LoVo (cell line): ENCODE results near the gene TAC3.
"Not testable (repeated sequence)": the region's sequence is repeated elsewhere in the genome, so short reads cannot be mapped to it uniquely, and the experiment has no call there.

Experiments used
- DNase-seq: peaks from one replicate; pipeline ENCODE4 v3.0.0-alpha.2; 2016; ENCODE audit warnings: low spot score

Gene TAC3

DNA sequence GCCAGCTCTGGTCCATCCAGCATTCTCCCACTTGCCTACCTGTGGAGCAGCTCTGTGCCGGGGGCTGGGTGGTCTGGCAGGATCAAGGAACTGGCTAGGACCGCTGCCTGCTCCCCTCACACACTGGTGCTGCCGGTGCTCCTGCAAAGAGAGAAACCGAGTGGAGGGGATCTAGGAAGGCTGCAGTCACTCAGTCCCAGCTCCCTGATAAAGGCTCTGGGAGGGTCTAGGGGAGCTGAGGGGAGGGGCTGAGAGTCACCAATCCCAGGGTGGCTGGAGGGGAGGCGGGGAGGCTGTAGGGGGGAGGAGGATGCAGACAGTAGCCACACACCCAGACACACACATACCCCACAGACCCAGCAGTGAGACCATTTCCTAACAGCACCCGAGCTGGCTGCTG lies at the start of gene TAC3:
TSS of gene TAC3 (minus strand) at position 182 of the 400 bp plus-strand sequence. CDS start 732 bp downstream, outside the sequence.
- no peak for DNase-seq

DNA sequence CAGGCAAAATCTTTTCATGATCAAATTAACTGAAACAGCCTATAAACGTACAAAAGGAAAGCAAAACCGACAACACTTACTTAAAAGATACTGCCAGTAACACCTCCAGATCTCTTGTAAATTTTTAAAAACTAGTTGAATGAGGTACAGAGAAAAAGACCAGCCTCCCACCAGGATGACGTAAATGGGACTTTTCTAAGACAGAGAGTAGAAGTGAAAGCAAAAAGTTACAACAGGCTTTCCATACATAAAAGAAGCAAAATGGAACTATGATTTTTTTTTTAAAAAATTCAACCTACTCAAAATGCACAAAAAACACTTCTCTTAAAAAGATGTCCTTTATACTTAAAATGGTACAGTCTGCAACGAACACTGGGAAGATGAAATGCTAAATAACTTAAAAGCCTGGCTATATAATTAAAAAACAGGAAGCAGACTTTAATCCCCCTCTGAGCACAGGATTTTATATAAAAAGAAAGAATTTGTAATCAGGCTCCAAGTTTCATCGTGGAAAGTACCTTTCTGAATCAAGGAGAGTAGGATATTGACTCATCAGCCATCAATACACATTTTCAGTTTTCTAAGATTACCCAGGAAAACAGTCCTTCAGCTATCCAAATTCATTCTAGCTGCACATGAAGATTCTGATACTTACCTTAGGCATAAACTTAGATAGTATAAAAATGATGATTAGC lies 47.8 kb upstream of the TAC3 start:
- DNase-seq = no peak

DNA sequence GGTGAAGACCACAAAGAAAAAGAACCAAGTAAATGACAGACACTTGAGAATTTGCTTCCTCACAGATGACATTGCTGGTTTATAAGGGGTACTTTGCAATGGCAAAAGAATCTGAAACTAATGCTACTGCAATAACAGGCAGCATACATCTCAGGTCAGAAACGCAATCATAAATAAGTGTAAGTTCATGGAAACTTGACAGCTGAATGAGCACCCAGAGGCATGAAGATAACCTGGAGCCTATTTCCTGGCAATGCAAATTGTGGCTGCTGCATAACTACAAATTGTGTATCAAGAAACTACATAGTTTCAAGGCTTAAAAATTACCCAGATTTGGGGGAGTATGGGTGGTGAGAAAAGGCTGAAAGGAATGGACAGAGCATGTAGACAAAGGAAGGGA lies 42.1 kb upstream of the TAC3 start:
- no peak for DNase-seq

DNA sequence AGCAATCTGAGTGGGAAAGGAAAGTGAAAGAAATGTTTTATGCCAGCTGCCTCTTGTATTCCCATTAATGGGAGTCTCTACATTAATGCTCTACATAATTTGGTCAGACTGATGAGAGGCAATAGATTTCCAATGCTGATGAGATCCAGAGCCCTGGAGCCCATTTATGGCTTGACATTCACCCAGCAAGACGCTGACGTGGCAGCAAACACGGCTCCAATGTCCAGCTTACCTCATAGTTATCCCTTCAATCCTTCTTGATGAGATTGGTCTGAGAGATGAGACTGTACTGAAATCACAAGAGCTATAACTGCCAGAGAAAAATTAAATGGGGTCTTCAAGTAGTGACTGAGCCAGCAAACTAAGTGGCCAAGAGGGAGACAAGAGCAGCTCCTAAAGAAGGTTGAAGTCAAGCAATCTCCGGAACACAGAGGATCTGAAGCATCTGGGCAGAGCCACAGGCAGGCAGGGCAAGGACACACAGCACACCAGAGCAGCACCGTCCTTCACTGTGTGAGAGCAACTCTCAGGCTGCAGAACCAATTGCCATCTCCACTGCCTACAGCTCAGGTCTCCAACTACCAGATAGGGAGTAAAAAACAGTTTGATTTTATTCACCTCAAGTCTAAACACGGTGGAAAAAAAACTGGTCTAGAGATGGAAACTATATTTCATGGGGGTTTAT lies 40.9 kb upstream of the TAC3 start:
- DNase-seq = no peak

DNA sequence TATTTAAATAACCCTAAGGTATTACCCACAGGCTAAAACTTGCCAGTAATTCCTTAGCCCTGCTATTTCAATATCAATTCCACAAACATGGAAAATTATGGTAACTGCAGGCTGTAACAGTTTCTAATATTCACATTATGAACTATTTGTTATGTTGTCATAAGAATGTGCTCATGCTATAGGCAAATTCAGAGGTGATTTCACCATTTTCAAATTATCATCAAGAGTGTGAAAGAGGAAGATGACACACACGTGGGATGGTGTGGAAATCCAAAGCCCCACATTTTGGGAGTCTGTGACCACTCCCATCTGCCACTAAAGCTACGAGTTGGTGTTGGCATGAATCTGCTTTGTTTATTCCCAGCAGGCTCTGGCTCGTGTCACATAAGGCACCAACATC lies 39.5 kb upstream of the TAC3 start:
- DNase-seq = no peak

DNA sequence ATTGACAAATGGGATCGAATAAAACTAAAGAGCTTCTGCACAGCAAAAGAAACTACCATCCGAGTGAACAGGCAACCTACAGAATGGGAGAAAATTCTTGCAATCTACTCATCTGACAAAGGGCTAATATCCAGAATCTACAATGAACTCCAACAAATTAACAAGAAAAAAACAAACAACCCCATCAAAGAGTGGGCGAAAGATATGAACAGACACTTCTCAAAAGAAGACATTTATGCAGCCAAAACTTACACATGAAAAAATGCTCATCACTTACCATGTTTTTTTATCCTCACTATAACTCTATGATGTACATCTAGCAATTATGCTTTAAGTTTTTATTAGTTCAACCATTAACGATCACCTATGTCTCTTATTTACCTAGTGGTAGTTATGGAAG lies 37.6 kb upstream of the TAC3 start:
- not testable (repeated sequence) for DNase-seq

DNA sequence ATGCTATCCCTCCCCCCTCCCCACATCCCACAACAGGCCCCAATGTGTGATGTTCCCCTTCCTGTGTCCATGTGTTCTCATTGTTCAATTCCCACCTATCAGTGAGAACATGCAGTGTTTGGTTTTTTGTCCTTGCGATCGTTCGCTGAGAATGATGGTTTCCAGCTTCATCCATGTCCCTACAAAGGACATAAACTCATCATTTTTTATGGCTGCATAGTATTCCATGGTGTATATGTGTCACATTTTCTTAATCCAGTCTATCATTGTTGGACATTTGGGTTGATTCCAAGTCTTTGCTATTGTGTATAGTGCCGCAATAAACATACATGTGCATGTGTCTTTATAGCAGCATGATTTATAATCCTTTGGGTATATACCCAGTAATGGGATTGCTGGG lies 36.8 kb upstream of the TAC3 start:
- not testable (repeated sequence) for DNase-seq

DNA sequence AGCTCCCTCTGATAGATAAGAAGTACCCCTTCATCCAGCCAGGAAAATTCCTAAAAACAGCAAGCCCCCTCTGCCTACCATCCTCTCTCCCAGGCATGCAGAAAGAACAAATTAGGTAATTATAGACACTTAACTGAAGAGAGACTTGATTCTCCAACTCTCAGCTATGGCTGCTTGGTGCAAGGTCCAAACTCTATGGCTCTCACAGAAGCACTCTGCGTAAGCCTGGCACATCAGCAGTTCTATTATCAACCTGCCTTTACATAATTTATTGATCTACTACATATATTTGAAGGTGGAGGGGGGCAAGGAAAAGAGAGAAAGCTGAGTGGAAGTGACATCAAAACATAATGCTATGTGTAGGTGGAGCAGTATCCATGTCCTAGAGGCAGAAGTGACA lies 34.7 kb upstream of the TAC3 start:
- DNase-seq = no peak

DNA sequence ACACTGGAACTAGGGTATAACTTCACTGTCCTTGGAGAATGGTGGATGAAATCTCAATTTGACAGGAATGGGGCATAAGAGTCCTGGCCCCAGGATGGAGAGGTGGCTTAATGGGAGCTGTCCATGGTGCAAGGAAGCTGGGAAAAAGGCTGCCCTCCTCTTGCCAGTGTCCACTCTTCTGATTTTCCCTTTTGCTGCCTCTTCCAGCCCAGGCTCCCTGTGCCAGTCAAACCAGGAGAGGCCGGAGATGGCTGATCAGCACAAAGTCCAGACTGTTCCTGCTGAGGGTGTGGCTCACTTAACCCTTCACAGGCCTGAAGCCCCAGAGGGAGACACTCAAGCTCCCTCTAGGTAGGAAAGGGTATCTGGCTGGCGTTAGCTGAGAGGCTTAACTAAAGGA lies 33.6 kb upstream of the TAC3 start, which contains the start of gene MYO1A:
TSS of gene MYO1A (minus strand) at position 240 of the 400 bp plus-strand sequence. CDS start 1,806 bp downstream, outside the sequence.
- DNase-seq = peak; percentile 77

DNA sequence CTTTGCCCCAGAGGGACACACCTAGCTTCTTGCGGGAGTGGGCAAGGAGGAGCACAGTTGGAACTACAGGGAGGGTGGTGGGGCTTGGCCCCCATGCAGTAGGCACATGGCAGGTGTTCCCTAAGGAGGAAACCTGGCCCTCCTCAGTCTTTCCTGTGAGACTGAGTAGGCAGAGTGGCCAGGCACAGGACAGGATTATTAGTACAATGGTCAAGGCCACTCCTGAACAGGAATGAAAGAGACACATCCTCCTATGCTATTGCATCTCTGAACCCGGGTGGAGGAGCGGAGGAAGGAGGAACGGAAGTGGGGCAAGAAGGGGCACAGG lies 32.8 kb upstream of the TAC3 start:
- DNase-seq = peak; percentile 67

DNA sequence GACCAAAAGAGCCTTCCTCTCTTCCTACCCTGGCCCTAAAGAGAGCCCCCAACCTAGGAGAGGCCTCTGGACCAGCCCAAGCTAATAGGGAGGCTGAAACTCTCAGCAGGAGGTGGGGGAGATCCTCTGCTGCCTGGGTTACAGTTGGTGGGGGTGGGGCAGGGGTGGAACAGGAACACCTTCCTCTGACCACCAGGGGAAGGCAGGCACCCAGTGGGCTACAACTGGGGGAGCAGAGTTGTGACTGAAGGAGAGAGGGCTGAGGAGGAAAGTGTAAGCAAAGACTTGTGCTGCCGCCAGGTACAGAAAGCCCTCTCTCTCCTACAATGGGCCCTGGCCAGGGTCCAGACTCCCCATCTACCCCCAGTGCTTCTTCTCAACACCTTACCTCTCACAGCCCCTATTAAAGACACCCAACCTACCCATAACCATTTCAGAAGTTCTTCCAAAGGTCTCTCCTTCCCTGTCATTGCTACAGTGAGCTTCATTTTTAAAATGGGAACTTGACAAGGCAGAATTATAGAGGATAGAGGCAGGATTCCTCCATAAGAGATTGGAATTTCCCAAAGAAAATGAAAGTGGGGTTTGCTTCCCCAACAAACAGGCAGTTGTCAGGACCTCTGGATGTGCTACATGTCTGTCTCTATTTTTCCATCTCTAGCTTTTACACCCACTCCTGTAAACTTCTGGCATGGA lies 32.2 kb upstream of the TAC3 start:
- DNase-seq = no peak

DNA sequence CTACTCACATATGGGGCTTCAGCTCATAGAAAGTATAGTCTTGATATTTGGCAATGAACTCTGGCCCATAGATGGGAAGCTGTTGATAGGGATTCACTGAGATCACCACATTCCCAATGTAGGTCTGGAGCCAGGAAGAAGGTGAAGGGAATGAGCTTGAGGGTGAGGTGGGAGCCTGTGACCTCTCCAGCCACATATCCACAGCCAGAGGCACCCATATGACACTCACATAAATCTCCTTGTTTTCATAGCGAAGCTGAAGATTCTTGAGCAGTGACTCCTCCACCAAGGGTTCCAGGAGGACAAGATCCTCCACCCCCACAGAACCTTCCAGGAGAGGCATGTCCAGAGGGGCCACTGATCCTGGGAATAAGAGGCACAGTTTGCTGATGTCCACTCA lies 31.7 kb upstream of the TAC3 start:
- DNase-seq = no peak

DNA sequence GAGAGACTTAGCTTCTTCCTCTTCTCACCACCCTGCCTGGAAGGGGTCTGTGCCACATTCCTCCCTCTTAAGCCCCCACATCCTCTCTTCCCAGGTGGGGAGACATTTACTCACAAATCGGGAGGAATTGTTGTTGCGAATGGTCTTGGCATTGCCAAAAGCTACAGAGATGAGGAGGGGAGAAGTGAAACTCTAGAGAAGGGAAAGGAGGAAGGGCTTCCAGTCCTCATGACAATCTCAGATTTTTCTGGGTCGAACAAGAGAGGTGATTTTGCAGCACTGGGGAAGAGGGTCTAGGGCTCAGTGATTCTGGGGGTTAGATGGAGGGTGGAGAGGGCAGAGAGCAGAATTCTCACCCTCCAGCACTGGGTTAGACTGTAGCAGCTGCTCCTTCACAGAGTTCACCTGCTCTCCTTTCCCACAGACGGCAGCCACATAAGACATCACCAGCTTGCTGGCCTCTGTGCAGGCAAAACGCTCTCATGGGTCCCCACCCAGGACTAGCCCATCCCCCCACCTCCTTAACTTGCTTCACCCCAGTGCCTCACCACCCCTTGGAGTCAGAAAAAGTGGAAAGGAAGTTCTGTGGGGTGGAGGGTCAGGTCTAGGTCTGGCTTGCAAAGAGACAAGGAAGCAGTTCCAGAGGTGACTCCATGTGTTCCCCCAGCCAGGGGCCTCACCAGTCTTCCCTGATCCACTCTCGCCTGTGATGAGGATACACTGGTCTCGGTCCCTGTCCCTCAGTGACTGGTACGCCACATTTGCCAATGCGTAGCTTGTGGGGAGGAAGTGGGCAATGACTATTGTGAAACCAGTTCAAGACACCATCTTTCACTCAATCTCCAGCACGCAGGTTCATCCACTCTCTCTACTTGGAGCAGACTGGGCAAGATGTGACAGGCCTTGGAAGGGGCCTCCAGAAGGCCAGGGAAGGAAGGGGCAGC lies 30.9 kb upstream of the TAC3 start:
- DNase-seq = no peak

DNA sequence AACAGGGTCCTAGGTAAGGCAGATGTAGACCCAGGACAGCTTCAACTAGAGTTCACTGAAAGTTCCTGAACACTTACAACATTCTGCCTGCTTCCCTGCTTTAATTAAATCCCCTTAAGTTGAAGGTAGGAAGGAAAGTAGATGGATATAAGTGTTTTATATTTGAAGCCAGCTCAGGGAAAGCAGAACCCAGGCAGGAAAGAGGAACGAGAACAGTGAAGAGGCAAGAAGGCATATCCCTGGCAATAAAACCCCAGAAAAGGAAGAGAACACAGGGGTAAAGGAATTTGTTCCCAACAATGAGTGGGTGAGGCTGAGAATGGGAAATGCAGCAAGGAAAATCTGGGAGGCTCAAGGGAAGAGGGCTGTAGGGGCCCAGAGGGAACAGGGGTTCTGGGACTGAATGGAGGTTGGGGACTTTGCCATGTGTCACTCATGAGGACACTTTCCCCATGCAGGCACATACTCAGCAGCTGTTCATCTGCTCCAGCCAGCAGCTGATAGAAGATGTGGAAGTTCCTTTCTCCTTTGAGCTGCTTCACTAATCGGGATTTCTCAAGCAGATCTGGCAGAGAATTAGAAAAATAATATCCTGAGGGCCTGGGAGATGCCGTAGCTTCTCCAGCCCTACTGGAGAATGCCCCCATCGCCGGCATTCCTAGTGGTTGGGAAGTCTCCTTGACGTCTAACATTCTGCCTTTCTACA lies 29.9 kb upstream of the TAC3 start:
- DNase-seq = no peak

DNA sequence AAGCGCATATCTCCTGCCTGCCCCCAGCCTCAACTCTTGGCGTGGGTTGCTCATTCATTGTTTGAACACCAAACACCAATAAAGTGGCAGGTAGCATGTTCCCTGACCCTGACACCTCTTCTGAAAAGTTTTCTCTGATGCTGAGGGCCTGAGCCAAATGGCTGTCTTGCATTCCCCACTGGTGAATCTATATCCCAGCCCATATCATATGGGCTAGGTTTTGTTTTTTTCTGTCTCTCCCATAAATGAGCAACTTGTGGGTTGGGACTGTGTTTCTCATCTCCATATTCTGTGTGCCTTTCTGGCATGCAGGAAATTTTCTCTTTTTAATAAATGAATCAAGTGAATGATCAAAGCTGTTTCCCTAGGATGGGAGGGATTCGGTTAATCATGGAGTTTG lies 28.6 kb upstream of the TAC3 start:
- DNase-seq = no peak

DNA sequence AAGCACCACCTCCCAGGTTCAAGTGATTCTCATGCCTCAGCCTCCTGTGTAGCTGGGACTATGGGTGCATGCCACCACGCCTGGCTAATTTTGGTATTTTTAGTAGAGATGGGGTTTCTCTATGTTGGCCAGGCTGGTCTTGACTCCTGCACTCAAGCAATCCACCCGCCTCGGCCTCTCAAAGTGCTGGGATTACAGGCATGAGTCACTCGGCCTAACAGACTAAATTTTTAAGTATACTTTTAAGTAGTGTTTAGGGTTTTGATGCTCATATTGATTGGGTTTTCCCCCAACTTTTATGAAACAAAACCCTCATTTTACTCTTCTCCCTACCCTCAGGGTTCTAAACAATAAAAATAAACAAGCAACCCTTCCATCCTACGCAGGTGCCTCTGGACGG lies 28.1 kb upstream of the TAC3 start:
- no peak for DNase-seq

DNA sequence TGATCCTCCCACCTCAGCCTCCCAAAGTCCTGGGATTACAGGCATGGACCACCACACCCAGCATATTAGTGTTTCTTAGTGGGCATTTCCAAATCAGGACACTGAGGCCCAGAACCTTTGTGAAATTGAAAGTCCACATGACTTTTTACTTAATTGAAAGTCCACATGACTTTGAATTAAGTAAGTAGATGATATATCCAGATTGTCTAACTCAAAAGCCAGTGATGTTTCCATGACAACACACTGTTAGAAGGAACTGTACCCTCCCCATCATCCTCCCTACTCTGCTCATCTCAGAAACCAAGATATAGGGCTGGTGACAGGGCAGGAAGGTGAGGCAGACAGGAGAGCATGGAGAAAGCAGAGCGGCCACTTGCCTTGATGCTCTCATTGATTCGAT lies 26.4 kb upstream of the TAC3 start:
- DNase-seq = no peak

DNA sequence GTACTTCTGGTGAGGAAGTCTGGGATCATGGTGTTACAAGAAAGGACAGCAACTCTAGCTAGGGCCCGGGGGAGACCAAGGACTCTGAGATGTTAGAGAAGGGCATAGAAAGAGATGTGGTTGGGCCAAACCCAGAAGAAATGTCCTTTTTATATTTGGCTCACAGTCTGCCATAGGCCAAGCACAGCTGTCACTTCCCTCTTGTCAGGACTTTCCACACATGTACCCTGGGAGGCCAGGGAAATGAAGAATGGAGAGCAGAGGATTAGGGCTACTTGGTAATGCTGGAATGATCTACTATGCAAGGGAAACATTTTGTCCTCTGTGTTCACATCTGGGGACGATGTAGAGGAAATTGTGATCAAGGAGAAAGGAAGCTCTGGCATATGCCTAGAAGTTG lies 24.4 kb upstream of the TAC3 start:
- no peak for DNase-seq

DNA sequence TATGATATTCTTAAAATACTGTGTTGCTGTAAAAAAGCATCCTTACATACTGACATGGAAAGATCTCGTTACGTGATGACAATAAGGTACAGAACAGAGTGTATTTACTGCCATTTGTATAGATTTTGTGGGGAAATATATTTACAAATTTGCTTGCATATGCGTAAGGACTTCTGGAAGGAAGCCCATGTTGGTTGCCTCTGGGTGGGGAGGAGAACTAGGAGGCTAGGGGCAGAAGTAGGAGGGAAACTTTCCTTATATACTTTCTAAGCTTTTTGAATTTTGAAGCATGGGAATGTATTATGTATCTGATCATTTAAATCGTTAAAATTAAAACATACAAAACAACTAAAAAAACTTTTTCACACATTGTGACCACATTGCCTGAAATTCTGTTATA lies 23.9 kb upstream of the TAC3 start:
- no peak for DNase-seq

DNA sequence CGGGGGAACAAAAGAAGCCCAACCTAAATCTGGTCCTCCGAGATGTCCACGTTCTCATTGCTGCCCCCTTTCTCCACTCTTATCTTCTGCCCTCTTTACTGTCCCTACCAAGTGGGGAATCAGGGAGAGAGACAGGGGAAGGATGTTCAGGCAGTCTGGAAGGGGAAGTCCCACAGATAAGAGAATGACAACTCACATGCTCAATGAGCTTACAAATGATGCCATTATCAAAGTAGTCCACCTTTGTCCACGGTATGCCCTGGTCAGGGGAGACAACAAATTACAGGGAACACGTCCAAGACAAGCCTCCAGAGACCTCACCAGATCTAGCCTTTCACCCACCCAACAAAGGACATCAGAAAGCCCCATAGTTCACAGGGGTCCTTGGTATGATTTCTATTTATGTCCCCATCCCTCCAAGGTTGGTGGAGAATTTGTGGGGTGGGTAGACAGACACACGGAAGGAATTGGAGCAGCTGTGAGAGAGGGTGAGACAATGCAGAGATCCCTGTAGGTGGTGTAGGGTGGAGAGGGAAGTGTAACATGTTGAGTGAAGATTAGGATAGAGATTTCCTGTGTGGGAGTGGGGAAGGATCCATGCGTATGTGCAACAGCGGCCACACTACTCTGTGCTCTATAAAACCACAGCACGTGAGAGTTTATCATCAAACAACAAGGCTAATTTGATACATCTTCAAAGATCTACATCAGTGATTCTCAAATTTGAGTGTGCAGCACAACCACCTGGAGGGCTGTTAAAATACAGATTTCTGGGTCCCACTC lies 22.9 kb upstream of the TAC3 start:
- no peak for DNase-seq

DNA sequence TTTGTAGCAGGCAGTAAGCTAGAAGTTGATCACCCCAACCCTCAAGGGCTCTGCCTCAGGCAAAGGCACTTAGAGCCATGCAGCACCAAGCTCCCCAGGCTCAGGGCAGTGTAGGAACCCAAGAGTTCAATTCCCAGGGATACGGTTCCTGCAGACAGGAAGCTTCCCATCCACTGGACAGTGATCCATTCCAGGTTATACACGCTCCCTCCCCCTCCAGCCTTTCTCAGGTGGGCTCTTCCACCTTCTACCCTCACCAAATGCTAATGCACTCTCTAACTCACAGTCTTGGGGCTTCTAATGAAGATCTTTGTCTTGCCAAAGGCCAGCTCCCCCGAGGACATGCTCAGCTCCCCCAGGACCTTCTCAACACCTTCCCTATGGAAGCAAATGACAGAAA lies 20.9 kb upstream of the TAC3 start:
- DNase-seq = no peak
